Transverse colon (tissue), 4 donors: ENCODE results near the gene AOC3.

ENCODE experiments used
- CTCF ChIP-seq, 5 experiments: fragments of 200-600 bp in 3 of 5; fragments of 450-650 bp in 2 of 5; sonication (generic) in 3 of 5; IDR thresholded peaks; 1 replicate in 2 of 5; 2 replicates in 3 of 5; pipeline ENCODE4 v1.5.1; 2016 to 2017; ENCODE audit warnings: antibody characterized with exemption in 5 of 5, inconsistent platforms in 3 of 5, mild to moderate bottlenecking in 2 of 5, moderate library complexity in 1 of 5
- EP300 ChIP-seq: sonication (generic); formaldehyde crosslinking; IDR thresholded peaks from one replicate; pipeline ENCODE4 v1.6.1; 2017; ENCODE audit warnings: antibody characterized with exemption, low read depth
- POLR2A ChIP-seq: fragments of 450-650 bp; IDR thresholded peaks from one replicate; pipeline ENCODE4 v1.6.1; 2016; ENCODE audit warnings: antibody characterized with exemption, mild to moderate bottlenecking, moderate library complexity
- POLR2AphosphoS5 ChIP-seq, 3 donors: sonication (generic); formaldehyde crosslinking; IDR thresholded peaks; one replicate each; pipeline ENCODE4 v1.6.1; 2016; ENCODE audit warnings: antibody characterized with exemption in 3 of 3

- no peak for TF ChIP-seq POLR2A
- TF ChIP-seq CTCF (IDR thresholded peaks at IDR 0.05): no peak
- TF ChIP-seq POLR2AphosphoS5 (IDR thresholded peaks at IDR 0.05): no peak
- no peak for TF ChIP-seq EP300
Observed at GRCh38 chr17:42832213-42832933, 18.6 kb upstream of the AOC3 start.
